NCI-H1417 treated with DMSO at 0.1 percent for 48 hours (cell line): ENCODE measurements around the gene TST.

Experiments
- DNase-seq: peaks from one replicate; lab custom pipeline; 2025; lab: John Stamatoyannopoulos, UW

Gene TST

DNA sequence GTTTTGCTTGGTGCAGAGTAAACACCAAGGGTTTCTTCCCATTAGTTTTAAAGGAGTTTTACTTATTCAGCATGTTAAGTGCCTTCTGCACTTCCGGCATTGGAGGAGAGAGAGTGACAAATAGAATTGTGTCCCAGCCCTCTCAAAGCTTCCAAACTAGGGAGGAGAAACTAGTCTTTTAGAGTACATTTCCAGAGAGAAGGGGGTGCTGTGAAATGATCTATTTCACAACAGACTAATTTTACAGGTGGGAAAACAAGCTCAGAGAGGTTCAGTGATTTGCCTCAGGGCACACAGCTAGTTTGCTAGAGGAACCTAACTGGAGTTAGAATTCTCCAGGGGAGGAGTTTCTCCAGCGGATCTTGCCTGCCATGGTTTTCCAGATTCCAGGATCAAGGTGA is 12.9 kb upstream of the TST start:
- DNase-seq = no peak

DNA sequence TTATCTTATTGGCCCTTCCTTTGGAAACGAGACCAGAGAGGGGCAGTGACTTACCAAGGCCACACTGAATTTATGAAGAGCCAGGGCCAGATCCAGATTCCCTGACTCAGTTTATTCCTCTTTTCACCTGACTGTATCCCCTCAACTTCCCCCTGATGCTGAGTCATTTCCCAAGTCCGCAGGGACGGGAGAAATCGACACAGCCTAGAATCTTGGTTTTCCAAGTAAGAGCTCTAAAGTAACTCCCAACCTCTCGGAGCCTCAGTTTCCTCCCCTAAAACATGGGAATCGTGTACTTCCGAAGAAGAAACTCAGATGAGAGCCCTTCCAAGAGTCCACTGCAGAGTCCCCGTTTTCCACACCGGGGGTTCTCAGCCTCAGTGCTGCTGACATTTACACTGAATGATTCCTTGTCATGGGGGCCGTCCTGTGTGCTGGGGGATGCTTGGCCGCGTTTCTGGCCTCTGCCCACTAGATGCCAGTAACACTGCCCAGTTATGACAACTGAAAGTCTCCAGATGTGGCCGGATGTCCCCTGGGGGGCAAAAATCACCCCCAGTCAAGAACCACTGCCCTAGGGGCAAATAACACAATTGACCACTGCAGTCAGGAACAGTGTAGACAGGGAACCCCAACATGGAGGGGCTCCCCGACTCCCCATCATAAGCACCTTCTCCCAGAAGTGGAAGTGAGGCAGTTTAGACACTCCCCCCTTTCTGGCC is 11.5 kb upstream of the TST start:
- DNase-seq = no peak

DNA sequence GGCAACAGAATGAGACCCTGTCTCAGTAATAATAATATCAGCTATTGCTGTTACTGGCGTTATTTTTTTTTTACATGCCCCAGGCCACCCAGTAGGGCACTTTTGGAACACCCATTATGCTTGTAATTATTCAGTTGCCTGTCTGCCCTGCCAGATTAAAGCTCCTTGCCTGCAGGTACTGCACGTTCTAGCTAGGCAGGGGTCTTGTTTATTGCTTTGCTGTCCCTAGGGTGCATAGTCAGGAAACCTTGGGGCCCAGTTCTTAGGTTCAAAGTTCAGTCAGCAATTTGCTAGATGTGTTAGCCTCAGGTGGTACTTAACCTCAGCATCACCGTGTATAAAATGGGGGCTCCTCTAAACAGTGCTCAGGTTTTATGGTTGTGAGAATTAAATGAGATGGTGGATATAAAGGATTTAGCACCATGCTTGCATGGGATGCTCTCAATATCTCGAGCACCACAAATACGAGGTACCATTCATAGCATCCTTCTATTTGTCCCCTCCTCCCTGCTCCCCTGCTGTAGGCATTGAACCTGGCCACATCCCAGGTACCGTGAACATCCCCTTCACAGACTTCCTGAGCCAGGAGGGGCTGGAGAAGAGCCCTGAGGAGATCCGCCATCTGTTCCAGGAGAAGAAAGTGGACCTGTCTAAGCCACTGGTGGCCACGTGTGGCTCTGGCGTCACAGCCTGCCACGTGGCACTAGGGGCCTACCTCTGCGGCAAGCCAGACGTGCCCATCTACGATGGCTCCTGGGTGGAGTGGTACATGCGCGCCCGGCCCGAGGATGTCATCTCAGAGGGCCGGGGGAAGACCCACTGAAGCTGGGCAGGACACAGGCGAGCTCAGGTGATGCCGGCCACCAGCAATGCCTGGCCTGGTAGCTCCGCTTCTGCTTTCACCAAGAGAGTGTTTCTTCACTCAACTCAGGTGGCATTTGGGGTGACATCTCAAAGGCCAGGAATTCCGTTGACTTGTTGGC is 9.7 kb upstream of the TST start:
- no peak for DNase-seq

DNA sequence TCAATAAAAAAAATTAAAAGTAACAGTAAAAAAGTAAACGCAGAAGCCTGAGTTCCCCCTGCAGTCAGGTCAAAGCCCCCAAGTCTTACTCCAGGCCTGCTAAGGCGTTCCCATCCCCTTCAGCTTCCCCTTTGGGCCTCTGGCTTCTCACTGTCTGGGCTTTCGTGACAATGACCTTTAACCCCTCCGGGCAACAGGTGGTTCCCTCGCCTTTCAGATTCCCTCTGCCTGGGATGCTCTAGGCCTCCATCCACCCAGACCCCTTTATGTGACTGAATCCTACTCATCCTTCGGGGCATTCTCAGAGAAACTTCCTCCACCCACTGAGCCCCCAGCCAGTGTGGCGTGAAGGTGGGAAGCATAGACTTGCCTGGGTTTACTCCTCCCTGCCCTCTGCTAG is 8.3 kb upstream of the TST start:
- no peak for DNase-seq

DNA sequence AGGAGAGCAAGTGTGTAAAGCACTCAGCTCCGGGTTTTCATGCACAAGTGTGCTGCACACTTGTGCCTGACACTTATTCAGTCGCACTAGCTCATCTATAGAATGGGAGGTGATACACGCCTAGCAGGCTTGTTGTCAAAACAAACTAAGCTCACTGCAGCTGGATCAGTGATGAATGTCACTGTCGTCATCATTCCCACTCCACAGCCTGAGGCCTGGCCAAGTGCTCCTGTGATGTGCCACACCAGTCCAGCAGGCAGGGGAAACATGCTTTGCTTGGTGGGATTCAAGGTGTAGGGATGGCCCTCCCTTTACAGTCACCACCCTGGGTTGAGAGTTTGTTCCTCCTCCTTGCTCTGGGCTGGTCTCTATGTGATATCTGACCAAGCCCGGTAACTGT is 7.1 kb upstream of the TST start:
- DNase-seq = no peak

DNA sequence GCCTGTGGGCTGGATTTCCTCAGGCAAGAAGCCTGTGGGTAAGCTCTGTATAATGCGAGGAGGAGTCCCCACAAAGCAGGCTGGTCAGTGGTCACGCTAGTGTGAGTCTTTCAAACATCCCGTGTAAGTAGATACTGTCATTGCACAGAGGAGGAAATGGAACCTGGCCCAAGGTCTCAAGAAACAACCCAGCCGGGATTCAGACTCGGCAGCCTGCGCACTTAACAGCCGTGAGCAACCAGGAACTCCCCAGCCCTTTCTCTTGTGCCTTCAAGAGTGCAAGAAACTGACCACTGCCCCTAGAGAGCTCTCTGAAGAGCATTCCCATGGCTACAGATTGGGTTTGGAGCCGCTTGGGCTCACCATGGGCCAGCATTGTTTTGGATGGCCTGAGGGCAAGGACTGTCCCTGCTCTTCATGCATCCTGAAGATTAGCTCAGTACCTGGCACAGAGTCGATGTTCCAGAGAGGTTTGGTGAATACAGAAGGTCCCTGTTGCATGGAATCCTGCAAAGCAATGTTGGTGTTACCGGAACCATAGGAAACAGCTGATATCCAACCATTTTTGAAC is 6.3 kb upstream of the TST start:
- no peak for DNase-seq

DNA sequence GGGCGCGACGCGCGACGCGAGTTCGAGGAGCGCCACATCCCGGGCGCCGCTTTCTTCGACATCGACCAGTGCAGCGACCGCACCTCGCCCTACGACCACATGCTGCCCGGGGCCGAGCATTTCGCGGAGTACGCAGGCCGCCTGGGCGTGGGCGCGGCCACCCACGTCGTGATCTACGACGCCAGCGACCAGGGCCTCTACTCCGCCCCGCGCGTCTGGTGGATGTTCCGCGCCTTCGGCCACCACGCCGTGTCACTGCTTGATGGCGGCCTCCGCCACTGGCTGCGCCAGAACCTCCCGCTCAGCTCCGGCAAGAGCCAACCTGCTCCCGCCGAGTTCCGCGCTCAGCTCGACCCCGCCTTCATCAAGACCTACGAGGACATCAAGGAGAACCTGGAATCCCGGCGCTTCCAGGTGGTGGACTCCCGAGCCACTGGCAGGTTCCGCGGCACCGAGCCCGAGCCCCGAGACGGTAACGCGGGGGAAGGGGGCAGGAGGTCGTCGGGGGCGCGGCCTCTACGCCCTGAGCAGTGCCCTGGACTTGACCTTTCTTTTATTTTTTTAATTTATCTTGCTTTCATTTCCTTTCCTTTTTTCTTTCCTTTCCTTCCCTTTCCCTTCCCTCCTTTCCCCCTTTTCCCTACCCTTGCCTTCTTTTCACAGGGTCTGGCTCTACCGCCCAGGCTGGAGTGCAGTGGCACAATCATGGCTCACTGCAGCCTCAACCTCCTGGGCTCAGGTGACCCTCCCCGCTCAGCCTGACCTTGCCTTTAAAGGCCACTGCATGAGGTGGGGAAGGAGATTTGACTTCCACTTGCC is 5.3 kb upstream of the TST start:
- DNase-seq = no peak

DNA sequence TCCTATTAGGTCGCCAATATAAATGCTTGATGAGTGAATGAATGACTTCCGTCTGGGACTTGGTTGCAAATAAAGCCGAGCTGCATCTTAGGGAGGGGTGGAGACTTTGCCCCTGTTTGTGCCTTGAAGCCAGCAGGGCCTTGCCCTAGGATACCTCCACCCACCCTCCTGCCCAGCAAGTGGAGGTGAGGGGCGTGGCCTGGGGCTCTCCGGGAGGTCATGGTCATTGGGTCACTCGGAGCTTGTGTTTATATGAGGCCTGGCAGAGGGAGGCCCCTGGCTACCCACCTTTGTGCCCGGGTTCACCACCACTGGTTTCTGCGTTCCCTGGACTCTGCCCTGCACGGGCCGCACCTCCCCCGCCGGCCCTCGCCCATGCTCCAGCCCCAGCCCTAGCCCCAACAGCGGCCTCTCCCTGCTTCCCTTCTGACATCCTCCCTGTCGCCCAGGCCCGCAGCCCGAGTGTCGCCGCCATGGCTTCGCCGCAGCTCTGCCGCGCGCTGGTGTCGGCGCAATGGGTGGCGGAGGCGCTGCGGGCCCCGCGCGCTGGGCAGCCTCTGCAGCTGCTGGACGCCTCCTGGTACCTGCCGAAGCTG is 4.6 kb upstream of the TST start:
- no peak for DNase-seq

DNA sequence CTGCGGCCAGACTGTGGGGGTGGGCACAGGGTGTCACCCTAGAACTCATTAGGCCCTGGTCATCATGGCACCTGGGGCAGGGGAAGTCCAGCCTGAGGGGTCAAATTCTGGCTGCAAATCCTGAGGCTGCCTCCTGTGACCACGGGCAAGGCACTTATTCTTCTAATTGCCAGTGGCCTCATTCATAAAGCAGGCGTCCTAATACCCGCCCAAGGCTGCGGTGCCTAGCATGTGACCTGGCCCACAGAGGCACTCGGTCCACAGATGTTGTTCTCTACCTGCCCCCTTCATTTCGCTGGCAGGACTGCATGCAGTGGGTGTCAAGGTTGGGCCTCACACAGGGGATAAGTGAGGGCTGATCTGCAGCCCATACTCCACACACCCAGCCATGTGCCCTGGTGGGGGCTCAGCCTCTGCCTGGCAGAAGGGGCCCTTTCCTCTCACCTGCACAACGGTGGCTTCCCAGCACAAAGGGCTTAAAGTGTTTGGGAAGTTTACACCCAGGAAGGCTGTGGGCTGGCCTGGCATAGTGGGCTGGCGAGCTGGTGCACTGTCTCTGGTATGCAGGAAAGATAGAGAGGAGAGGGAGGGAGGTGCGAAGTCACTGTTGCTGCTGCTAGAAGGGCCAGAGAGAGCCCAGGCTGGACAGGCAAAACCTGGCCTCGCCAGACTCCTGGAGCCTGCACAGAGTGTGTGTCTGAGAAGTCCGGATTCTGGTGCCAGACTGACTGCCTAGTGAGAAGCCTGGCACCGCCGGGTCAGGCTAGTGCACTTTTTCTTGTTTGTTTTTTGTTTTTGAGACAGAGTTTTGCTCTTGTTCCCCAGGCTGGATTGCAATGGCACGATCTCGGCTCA is 3.5 kb upstream of the TST start:
- no peak for DNase-seq

DNA sequence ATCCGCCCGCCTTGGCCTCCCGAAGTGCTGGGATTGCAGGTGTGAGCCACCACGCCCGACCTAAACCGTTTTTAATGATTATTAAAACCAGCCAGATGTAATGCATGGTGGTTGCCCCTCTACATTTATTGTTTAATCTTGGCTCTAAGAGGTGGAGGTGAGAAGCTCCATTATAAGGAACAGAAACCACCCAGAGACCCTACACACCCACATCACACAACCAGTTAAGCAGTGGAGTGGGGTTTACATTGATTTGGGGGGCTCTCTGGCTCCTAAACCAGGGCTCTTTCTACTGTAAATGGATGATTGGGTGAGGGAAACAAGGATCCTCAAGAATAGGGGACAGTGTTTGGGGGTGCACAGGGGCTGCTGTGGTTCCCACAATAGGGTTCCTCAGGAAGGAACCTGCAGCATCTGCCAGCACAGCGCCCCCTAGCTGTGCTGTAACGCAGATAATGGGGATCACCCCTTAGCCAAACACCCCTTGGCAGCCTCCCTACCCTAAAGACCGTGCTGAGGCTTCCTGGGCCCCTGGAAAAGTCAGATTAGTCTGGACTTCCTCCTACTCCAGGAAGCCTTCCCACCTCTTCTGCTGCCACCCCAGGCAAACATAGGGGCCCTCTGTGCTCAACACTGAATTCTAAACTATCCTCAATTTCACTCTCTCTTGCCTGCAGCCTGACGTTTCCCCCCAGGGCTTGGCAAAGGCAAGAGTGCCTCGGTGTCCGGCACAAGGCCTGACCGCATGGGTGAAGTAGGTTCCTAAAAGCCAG is 2.6 kb upstream of the TST start:
- DNase-seq = no peak

DNA sequence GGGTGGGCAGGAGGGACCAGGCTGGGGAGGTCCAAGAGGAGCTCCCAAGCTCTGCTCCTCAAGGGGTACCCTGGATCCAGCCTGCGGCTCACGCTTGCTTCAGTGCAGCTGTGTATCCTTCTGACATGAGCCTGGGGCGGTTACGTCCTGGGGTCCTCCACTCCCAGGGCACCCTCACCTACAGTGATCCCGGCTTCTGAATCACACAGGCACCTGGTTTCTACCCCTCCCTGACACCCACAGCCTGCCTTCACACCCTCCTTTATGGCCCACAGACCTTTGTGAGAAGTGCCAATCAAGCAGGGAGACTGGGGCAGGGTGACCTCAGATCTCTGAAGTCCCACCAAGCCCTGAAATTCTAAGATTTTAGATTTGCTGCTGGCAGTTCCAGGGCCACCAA is 1.8 kb upstream of the TST start:
- DNase-seq = no peak

DNA sequence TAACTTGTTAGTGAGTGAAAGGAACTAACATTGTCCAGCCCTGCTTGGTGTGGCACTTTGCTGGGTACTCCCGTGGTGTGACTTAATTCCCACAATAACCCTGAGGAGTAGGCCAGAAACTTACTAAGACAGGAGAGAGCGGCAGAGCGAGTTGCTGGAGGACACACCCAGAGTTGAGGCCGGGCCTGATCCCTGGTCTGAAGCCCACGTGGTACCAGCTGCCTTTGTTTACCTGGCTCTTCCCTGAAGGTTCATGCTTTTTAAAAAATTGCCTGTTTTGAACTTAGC is 889 bp upstream of the TST start:
- no peak for DNase-seq

DNA sequence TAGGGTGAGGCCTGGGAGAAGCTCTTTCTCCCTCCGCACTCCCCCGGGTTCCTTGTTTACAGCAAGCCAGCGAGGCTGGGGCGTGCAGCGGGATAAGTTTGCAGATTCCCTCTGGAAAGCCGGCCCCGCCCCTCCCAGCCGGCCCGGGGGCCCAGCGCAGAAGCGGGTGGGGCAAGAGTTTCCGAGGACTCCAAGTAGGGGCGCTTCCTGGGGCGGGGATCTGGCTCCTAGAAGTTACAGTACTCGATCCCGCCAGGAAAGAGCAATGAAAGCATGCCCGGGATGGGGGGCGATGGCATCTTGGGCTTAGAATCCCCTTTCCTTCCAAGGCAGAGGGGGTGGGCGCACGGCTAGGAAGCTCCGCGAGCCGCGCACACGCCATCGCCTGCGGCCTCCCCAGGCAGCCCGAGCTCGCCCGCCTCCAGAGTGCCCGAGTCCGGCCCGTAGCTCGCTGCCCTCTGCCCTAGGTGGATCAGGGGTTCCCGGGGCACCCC is 385 bp downstream of the TST start:
- no peak for DNase-seq

DNA sequence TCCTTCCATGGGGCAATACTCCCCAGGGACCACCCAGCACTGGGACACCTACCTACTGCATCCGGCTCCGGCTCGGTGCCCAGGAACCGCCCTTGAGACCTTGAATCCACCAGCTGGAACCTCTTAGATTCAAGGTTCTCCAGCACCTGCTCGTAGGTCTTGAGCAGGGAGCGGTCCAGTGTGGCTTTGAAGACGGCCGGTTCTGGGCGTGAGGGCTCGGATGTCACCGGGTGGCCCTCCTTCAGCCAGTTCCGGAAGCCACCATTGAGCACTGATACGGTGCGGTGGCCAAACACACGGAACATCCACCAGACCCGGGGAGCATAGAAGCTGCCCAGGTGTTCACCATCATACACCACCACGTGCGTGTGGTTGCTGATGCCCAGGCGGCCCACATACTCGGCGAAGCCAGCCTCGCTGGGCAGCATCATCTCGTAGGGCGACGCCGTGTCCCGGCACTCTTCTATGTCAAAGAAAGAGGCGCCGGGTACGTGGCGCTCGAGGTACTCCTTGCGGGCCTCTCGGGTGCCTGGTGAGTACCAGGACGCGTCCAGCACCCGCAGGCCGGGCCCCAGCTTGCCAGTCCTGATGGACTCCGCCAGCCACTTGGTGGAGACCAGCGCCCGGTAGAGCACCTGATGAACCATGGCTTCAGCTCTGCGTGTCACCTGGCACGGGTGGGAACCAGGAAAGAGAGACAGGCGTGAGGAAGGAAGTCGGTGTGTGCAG is 997 bp downstream of the TST start:
- DNase-seq = no peak

DNA sequence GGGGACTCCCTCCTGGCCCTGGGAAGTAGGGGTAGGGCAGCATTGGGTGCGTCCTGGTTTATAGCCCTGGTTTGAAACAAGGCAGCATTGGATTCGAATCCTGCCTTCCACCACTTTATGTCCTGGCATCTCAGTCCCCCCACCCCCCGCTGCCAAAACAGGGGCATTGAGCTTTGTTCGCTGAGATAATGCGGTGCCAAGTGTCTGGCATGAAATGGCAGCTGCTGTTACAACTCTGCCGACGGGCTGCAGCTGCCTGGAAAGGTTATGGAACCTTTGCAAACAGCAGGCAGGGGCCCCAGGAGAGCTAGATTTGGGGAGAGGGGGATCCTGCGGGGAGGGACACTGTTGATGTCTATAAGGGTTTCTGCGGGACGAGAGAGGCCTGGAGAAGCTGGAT is 1.9 kb downstream of the TST start:
- no peak for DNase-seq

DNA sequence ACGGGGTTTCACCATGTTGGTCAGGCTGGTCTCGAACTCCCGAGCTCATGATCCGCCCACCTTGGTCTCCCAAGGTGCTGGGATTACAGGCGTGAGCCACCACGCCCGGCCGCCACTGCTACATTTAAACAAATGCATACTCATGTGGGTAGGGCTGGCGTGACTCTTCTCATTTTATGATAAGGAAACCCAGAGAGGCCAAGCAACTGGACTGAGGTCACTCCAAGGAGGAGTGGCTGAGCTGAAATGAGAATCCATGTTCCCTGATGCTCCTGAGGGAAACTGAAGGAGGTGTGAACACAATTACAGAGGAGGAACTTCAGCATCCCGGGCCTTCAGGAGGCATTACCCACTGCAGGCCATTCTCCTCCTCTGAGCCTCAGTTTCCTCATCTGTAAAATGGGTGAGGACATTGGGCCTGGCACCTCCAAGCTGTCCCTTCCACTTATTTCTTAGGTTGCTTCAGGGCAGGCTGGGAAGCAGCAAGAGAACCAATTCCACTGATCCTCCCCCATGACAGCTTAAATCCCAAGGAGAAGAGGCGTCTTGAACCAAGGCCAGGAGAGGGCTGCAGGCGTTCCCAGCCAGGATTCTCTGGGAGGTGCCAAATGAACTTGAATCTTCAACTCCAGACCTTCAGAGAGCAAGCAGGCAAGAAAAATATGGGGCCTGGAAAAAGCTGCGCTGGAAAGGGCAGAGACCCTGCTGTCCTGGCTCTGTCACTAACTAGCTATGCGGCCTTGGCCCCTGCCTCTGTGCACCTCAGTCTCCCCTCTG is 2.9 kb downstream of the TST start:
- DNase-seq = no peak

DNA sequence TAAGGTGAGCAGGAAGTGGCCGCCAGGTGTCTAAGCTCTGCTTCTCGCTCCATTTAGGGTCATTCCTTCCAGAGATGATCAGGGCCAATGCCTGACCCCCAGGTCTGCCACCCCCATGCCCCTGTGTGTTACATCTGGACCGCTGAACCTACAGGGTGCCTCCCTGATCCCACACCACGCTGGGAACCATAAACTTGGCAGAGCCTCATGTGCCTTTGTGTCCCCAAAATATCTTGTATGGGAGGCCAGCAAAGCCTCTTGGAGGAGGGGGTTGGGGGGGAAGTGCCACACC is 3.7 kb downstream of the TST start:
- no peak for DNase-seq

DNA sequence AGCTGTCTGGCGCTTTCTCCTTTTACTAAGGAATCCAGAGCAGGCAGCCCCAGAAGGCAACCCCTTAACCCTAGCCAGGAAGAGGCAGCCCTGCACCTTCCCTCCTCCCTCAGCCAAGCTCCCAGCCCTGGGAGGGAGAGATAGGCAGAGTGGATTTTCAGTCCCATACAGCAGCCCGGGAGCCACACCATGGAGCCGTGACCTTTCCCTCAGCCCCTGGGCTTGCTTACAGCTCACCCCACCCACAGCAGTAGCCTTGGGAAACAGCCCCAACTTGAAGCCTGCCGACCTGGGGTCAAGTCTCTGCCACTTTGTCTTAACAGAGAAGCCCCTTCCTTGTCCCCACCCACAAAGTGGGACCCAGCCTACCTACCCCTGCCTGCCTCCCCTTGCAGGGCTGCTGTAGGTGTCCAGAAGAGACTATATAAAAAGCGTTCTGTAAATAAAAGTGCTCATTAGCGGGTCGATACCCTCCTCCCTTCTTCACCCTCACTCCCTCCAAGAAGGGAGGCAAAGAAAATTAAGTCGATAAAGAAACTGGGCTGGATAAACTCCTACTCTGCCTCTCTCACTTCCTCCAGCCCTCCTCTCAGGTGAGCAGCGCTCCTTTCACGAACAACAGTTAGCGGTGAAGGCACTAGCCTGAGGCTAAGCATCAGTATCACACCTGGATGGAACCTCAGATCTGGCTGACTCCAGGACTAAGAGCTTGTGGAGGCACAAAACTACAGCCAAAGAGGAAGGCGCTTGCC is 4.2 kb downstream of the TST start:
- no peak for DNase-seq
